ENCODE measurements around the gene MTERF4. TPM values are rescaled to one million over a fixed set of nuclear protein-coding genes. Genes with fewer than 3 reads are reported as not detected.

MTERF4 gene
- polyA plus RNA-seq, 2 of the 4 experiments (the other 2 are of a cell fraction) = 44.9 to 47.1 TPM

- WGBS (ENCODE audit: missing lambda C conversion rate) = 21% methylated on average over 6 of the region's 6 CpGs
These were observed 54.7 kb downstream of the MTERF4 start for GRCh38 chr2:241047253-241048010.

More at GRCh38 chr2:241047253-241048010, 54.7 kb downstream of the MTERF4 start:
- ATAC-seq = no peak
- no peak overlapping the region for H3K27ac ChIP-seq
- POLR2A ChIA-PET = no interaction called here
- no peak for DNase-seq (ENCODE audit: low read depth in 1 of 2, low spot score in 1 of 2)
- FAIRE-seq = no peak
- H3K9me3 ChIP-seq = peaks cover 10% of the 10 kb centered on the region; the same call in 2 of the 3 replicates
- TF ChIP-seq POLR2AphosphoS2 (conservative IDR thresholded peaks at IDR 0.05; ENCODE audit: low read length) (no peak), POLR2A (IDR thresholded peaks at IDR 0.05; ENCODE audit: low read length) (no peak), JUNB (IDR thresholded peaks at IDR 0.05) (no peak), HDAC2 (IDR thresholded peaks at IDR 0.05) (no peak), SMC3 (IDR thresholded peaks at IDR 0.05) (no peak), JUN (IDR thresholded peaks at IDR 0.05) (no peak), NFE2L2 (conservative IDR thresholded peaks at IDR 0.05; ENCODE audit: low read length) (no peak), FOSB (CRISPR knock-in tag; IDR thresholded peaks at IDR 0.05) (no peak), HEYL (CRISPR knock-in tag; IDR thresholded peaks at IDR 0.05) (no peak), MAX (IDR thresholded peaks at IDR 0.05) (no peak), HOXB13 (CRISPR knock-in tag; IDR thresholded peaks at IDR 0.05; ENCODE audit: low read depth) (no peak), ZSCAN20 (CRISPR knock-in tag; IDR thresholded peaks at IDR 0.05) (no peak), MAFK (IDR thresholded peaks at IDR 0.05; ENCODE audit: partially characterized antibody) (no peak), ESRRA (IDR thresholded peaks at IDR 0.05; ENCODE audit: borderline replicate concordance, low read length) (no peak), ZC3H11A (IDR thresholded peaks at IDR 0.05) (no peak), FOSL2 (IDR thresholded peaks at IDR 0.05) (no peak), FOSL2 (CRISPR knock-in tag; IDR thresholded peaks at IDR 0.05) (no peak), CHD2 (IDR thresholded peaks at IDR 0.05; ENCODE audit: low read length, partially characterized antibody) (no peak), RAD21 (conservative IDR thresholded peaks at IDR 0.05 in 1 of 2, IDR thresholded peaks at IDR 0.05 in 1 of 2) (no peak), HOXB5 (CRISPR knock-in tag; IDR thresholded peaks at IDR 0.05) (no peak)
- TF ChIP-seq, protein P1, sequence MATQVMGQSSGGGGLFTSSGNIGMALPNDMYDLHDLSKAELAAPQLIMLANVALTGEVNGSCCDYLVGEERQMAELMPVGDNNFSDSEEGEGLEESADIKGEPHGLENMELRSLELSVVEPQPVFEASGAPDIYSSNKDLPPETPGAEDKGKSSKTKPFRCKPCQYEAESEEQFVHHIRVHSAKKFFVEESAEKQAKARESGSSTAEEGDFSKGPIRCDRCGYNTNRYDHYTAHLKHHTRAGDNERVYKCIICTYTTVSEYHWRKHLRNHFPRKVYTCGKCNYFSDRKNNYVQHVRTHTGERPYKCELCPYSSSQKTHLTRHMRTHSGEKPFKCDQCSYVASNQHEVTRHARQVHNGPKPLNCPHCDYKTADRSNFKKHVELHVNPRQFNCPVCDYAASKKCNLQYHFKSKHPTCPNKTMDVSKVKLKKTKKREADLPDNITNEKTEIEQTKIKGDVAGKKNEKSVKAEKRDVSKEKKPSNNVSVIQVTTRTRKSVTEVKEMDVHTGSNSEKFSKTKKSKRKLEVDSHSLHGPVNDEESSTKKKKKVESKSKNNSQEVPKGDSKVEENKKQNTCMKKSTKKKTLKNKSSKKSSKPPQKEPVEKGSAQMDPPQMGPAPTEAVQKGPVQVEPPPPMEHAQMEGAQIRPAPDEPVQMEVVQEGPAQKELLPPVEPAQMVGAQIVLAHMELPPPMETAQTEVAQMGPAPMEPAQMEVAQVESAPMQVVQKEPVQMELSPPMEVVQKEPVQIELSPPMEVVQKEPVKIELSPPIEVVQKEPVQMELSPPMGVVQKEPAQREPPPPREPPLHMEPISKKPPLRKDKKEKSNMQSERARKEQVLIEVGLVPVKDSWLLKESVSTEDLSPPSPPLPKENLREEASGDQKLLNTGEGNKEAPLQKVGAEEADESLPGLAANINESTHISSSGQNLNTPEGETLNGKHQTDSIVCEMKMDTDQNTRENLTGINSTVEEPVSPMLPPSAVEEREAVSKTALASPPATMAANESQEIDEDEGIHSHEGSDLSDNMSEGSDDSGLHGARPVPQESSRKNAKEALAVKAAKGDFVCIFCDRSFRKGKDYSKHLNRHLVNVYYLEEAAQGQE (IDR thresholded peaks at IDR 0.05) = no peak
- no peak overlapping the region for H3K4me3 ChIP-seq
- H3K4me2 ChIP-seq = no peak overlapping the region
- no peaks in the 10 kb centered on the region for H3K4me1 ChIP-seq
- CTCF ChIA-PET = interaction anchor here (0.6 to 1.4 kb wide), 2 partner anchors 12 to 134 kb away, joined by 3 read pairs; no protein-coding TSS in a partner anchor

Small RNA genes within 50 kb of the gene (small RNA-seq; reads per million reads assigned to genes)
- gene AC005237.2 = 0 reads per million in 6 experiments

Other genes starting within 250 kb of the MTERF4 start
- gene AGXT, start 233.5 kb downstream of the MTERF4 start, polyA plus RNA-seq (2011; rRNA removed) = not detected in 2 replicates
- not detected in 3 replicates for gene AGXT, start 233.5 kb downstream of the MTERF4 start, polyA plus RNA-seq (2017; fragmentation: RNase III; extraction: RNeasy Plus Mini Kit Qiagen cat#74134 plus additional on column Dnase treatment)
- gene MAB21L4, start 206.1 kb downstream of the MTERF4 start, polyA plus RNA-seq (2011; rRNA removed) = not detected in 2 replicates
- not detected in 3 replicates for gene MAB21L4, start 206.1 kb downstream of the MTERF4 start, polyA plus RNA-seq (2017; fragmentation: RNase III; extraction: RNeasy Plus Mini Kit Qiagen cat#74134 plus additional on column Dnase treatment)
- not detected in 2 replicates for gene CROCC2, start 196.0 kb downstream of the MTERF4 start, polyA plus RNA-seq (2011; rRNA removed)
- not detected in 3 replicates for gene CROCC2, start 196.0 kb downstream of the MTERF4 start, polyA plus RNA-seq (2017; fragmentation: RNase III; extraction: RNeasy Plus Mini Kit Qiagen cat#74134 plus additional on column Dnase treatment)
- gene SNED1, start 103.7 kb downstream of the MTERF4 start, polyA plus RNA-seq (2011; rRNA removed) = 0.21 and 0.34 TPM in 2 replicates
- 0.13 to 0.21 TPM (median 0.15 TPM) in 3 replicates for gene SNED1, start 103.7 kb downstream of the MTERF4 start, polyA plus RNA-seq (2017; fragmentation: RNase III; extraction: RNeasy Plus Mini Kit Qiagen cat#74134 plus additional on column Dnase treatment)
- gene PASK, start 47.2 kb upstream of the MTERF4 start, polyA plus RNA-seq (2011; rRNA removed) = 7.4 and 10.3 TPM in 2 replicates
- gene PASK, start 47.2 kb upstream of the MTERF4 start, polyA plus RNA-seq (2017; fragmentation: RNase III; extraction: RNeasy Plus Mini Kit Qiagen cat#74134 plus additional on column Dnase treatment) = 11.7 to 12.4 TPM (median 12.2 TPM) in 3 replicates
- gene PPP1R7, start 48.2 kb upstream of the MTERF4 start, polyA plus RNA-seq (2011; rRNA removed) = 50.0 and 76.4 TPM in 2 replicates
- gene PPP1R7, start 48.2 kb upstream of the MTERF4 start, polyA plus RNA-seq (2017; fragmentation: RNase III; extraction: RNeasy Plus Mini Kit Qiagen cat#74134 plus additional on column Dnase treatment) = 124 to 136 TPM (median 129 TPM) in 3 replicates
- 0.92 and 1.3 TPM in 2 replicates for gene ANO7, start 86.4 kb upstream of the MTERF4 start, polyA plus RNA-seq (2011; rRNA removed)
- 2.0 to 3.0 TPM (median 2.7 TPM) in 3 replicates for gene ANO7, start 86.4 kb upstream of the MTERF4 start, polyA plus RNA-seq (2017; fragmentation: RNase III; extraction: RNeasy Plus Mini Kit Qiagen cat#74134 plus additional on column Dnase treatment)
- gene HDLBP, start 213.4 kb upstream of the MTERF4 start, polyA plus RNA-seq (2011; rRNA removed) = 292 and 330 TPM in 2 replicates
- gene HDLBP, start 213.4 kb upstream of the MTERF4 start, polyA plus RNA-seq (2017; fragmentation: RNase III; extraction: RNeasy Plus Mini Kit Qiagen cat#74134 plus additional on column Dnase treatment) = 237 to 256 TPM (median 248 TPM) in 3 replicates
- gene SEPTIN2, start 213.6 kb upstream of the MTERF4 start, polyA plus RNA-seq (2011; rRNA removed) = 660 and 762 TPM in 2 replicates
- gene SEPTIN2, start 213.6 kb upstream of the MTERF4 start, polyA plus RNA-seq (2017; fragmentation: RNase III; extraction: RNeasy Plus Mini Kit Qiagen cat#74134 plus additional on column Dnase treatment) = 341 to 359 TPM (median 358 TPM) in 3 replicates